Heart left ventricle (tissue), 16 donors: ENCODE measurements around the gene GALNT2. TPM values are rescaled to one million over a fixed set of nuclear protein-coding genes. Genes with fewer than 3 reads are reported as not detected.

ENCODE experiments used
- ATAC-seq, 4 donors: fragments of 200-7000 bp; cut with Tn5 transposase; one replicate each; pipeline ENCODE4 v1.9.1; 2020 to 2022; ENCODE audit warnings: moderate library complexity in 4 of 4, mild to moderate bottlenecking in 3 of 4, moderate number of reproducible peaks in 1 of 4
- DNase-seq, 5 donors: peaks; one replicate each; pipeline ENCODE4 v3.0.0-alpha.2; 2020
- H3K27ac ChIP-seq, 12 donors: fragments of 200-600 bp; sonication (generic) in 4 of 12; one replicate each; pipeline versions ENCODE4 v1.5.0 to v1.8.0; 2016 to 2022; ENCODE audit warnings: mild to moderate bottlenecking in 2 of 12
- H3K27me3 ChIP-seq, 9 donors: fragments of 200-600 bp; sonication (generic) in 2 of 9; one replicate each; pipeline versions ENCODE4 v1.5.1 to v1.8.0; 2016 to 2022; ENCODE audit warnings: mild to moderate bottlenecking in 3 of 9
- H3K36me3 ChIP-seq, 9 donors: fragments of 200-600 bp; sonication (generic) in 2 of 9; one replicate each; pipeline versions ENCODE4 v1.5.0 to v1.8.0; 2018 to 2022; ENCODE audit warnings: mild to moderate bottlenecking in 2 of 9
- H3K4me1 ChIP-seq, 12 donors: fragments of 200-600 bp; sonication (generic) in 4 of 12; one replicate each; pipeline versions ENCODE4 v1.5.0 to v1.8.0; 2016 to 2022; ENCODE audit warnings: mild to moderate bottlenecking in 3 of 12
- H3K4me3 ChIP-seq, 12 donors: fragments of 200-600 bp; sonication (generic) in 4 of 12; one replicate each; pipeline versions ENCODE4 v1.5.0 to v1.8.0; 2017 to 2022; ENCODE audit warnings: mild to moderate bottlenecking in 9 of 12, moderate library complexity in 4 of 12
- H3K9me3 ChIP-seq, 12 donors: fragments of 200-600 bp; sonication (generic) in 4 of 12; one replicate each; pipeline versions ENCODE4 v1.5.0 to v1.8.0; 2016 to 2022; ENCODE audit warnings: mild to moderate bottlenecking in 1 of 12
- CTCF ChIP-seq, 12 donors: fragments of 200-600 bp; sonication (generic) in 4 of 12; IDR thresholded peaks; one replicate each; pipeline versions ENCODE4 v1.5.0 to v1.8.0; 2018 to 2022; ENCODE audit warnings: antibody characterized with exemption in 12 of 12, mild to moderate bottlenecking in 5 of 12
- POLR2A ChIP-seq, 2 donors: fragments of 450-650 bp; IDR thresholded peaks; one replicate each; pipeline ENCODE4 v1.6.1; 2017; ENCODE audit warnings: antibody characterized with exemption in 2 of 2, mild to moderate bottlenecking in 2 of 2, moderate library complexity in 2 of 2
- WGBS, 4 donors: extraction: QIAGEN DNeasy Blood & Tissue Kit in 2 of 4; methylation state at CpG; one replicate each; pipeline versions ENCODE4 v1.1.5 to v1.1.7; 2013 to 2018; 5-methylcytosine and 5-hydroxymethylcytosine counted together
- intact Hi-C, 10 donors: fragments of 100-400 bp; cut with DNase I; formaldehyde crosslinking; loops; one replicate each; pipeline versions ENCODE4 v1.11.1 to v1.14.2; 2022
- polyA plus RNA-seq, 2 donors: library from polyadenylated mRNA; stranded (reverse); fragments of 200-250 nt; gene quantifications; one replicate each; pipeline ENCODE4 v1.2.3, GENCODE V29; 2013
- total RNA-seq, 9 donors: library from RNA; depleted of rRNA in 2 of 9; stranded (reverse); fragments of >200 nt in 2 of 9; fragmentation: NEBNext Ultra II Directional in 3 of 9; extraction: Animal tissue kit (Norgen Biotek cat#: 25700) in 3 of 9; gene quantifications; one replicate each; pipeline versions ENCODE4 v1.1.0 to v1.2.4, GENCODE V29; 2016 to 2023
- donor health status: ischemic (EF 13 %, LVEDD 7.1; RV severe dilation, severe dysfunction).
- donor health status: healthy with polysubstance abuse.
- donor health status: DM: no; HTN: yes; CAD: no.
- donor health status: DM: no; HTN: no; CAD: no.
- donor health status: ischemic (EF 25% LVEDD 6.9; RV normal size, moderate dysfunction).
- donor health status: ischemic (EF 25% LVEDD 5.7; RV mildly dilated, moderate dysfunction).
- donor health status: healthy.
- donor health status: DM: yes; HTN: yes; CAD: no.
- donor health status: ischemic (EF 35%, LVEDD 5.7; RV mildly dilated, moderate dysfunction).
- donor health status: nonischemic (EF 11% LVEDD 7.7; RV severe dilation, severe dysfunction).
- donor health status: DM: yes; HTN: yes; CAD: no.
- donor health status: PGD.
- donor health status: ischemic (EF 29% LVEDD 5.4; RV normal size, mild dysfunction).
- donor health status: nonischemic (EF 23%, LVEDD 6.1; RV moderate dilation, normal function).

Gene GALNT2
- total and polyA plus RNA-seq, 11 donors: 10.1 to 44.9 (median 31.6) TPM

GRCh38 chr1:230109895-230110667 is 43.0 kb downstream of the GALNT2 start:
- H3K9me3 ChIP-seq: no peaks in the 10 kb centered on the region
- H3K36me3 ChIP-seq: peaks cover 0 to 2% (median 0%) of the 10 kb centered on the region in 9 donors
- no peak overlapping the region for H3K4me3 ChIP-seq
- no peak overlapping the region for H3K27ac ChIP-seq
- no peak for ATAC-seq
- TF ChIP-seq CTCF (IDR thresholded peaks at IDR 0.05) (no peak), POLR2A (IDR thresholded peaks at IDR 0.05) (no peak)
- H3K27me3 ChIP-seq: no peaks in the 10 kb centered on the region
- H3K4me1 ChIP-seq: peaks cover 4 to 57% (median 31%) of the 10 kb centered on the region in 12 donors
- no peak for DNase-seq
- intact Hi-C loops: loop anchor here in 1 of 10 donors (5.0 kb wide), 1 partner anchor 38 kb away; no protein-coding TSS in a partner anchor
- WGBS, 4 donors: 67 to 72% (median 69%) methylated on average over 11 of the region's 11 CpGs

- Histone ChIP-seq H3K27ac (no peak overlapping the region), H3K9me3 (no peaks in the 10 kb centered on the region), H3K36me3 (peaks cover 0 to 3% (median 0%) of the 10 kb centered on the region in 9 donors), H3K27me3 (no peaks in the 10 kb centered on the region), H3K4me1 (peaks cover 0 to 48% (median 22%) of the 10 kb centered on the region in 12 donors), H3K4me3 (no peak overlapping the region)
- ATAC-seq (no peak), DNase-seq (no peak)
- TF ChIP-seq CTCF (IDR thresholded peaks at IDR 0.05): no peak
- no peak for TF ChIP-seq POLR2A (IDR thresholded peaks at IDR 0.05)
- intact Hi-C loops: loop anchor here in 1 of 10 donors (5.0 kb wide), 1 partner anchor 39 kb away; no protein-coding TSS in a partner anchor
- 89 to 96% (median 90%) methylated on average over 8 of the region's 8 CpGs for WGBS, 4 donors
These were observed 43.9 kb downstream of the GALNT2 start for GRCh38 chr1:230110971-230111370.

GRCh38 chr1:230112131-230112701 is 45.2 kb downstream of the GALNT2 start:
- Histone ChIP-seq H3K27me3 (no peaks in the 10 kb centered on the region), H3K27ac (peak overlapping the region in 3 of 12 donors; percentile 52 to 64 (median 55)), H3K9me3 (no peaks in the 10 kb centered on the region), H3K36me3 (peaks cover 0 to 8% (median 0%) of the 10 kb centered on the region in 9 donors), H3K4me1 (peaks cover 0 to 36% (median 19%) of the 10 kb centered on the region in 12 donors), H3K4me3 (no peak overlapping the region)
- intact Hi-C loops: loop anchor here in 1 of 10 donors (5.0 kb wide), 1 partner anchor 40 kb away; no protein-coding TSS in a partner anchor
- TF ChIP-seq CTCF (IDR thresholded peaks at IDR 0.05) (no peak), POLR2A (IDR thresholded peaks at IDR 0.05) (no peak)
- WGBS, 4 donors: 73 to 81% (median 75%) methylated on average over 6 to 7 of the region's 7 CpGs
- peak in 2 of 4 donors; percentile 10 to 20 for ATAC-seq
- peak in 1 of 5 donors; percentile 47 for DNase-seq

GRCh38 chr1:230112782-230113181 is 45.7 kb downstream of the GALNT2 start:
- WGBS, 4 donors: 73 to 94% (median 89%) methylated on average over 5 of the region's 5 CpGs
- intact Hi-C loops: loop anchor here in 1 of 10 donors (5.0 kb wide), 1 partner anchor 40 kb away; no protein-coding TSS in a partner anchor
- Histone ChIP-seq H3K27me3 (no peaks in the 10 kb centered on the region), H3K4me3 (no peak overlapping the region), H3K27ac (peak overlapping the region in 4 of 12 donors; percentile 52 to 64 (median 58)), H3K36me3 (peaks cover 0 to 8% (median 0%) of the 10 kb centered on the region in 9 donors), H3K4me1 (peaks cover 0 to 33% (median 19%) of the 10 kb centered on the region in 12 donors), H3K9me3 (no peaks in the 10 kb centered on the region)
- DNase-seq: no peak
- peak in 1 of 4 donors; percentile 17 for ATAC-seq
- no peak for TF ChIP-seq CTCF (IDR thresholded peaks at IDR 0.05)
- TF ChIP-seq POLR2A (IDR thresholded peaks at IDR 0.05): no peak
